ENCODE measurements around the gene HOXA9.

HOXA9 gene

DNA sequence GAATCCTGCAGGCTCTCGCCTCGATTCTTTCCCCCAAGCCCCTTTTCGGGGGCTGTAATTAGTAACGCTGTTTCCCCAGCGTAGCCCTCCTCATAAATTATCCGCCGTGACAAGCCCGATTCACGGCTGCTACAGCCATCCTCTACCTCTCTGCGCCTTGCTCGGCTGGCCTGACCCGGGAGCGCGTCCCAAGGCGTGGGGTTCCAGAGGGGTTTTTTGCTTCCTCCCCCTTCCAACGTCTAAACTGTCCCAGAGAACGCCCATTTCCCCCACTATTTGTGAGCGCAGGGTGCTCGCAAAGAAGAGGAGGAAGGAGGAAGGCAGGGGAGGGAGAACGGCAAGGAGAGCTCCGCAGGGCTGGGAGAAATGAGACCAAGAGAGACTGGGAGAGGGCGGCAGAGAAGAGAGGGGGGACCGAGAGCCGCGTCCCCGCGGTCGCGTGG, 22.7 kb downstream of the HOXA9 start:
- no peak for DNase-seq
- ATAC-seq: no peak

DNA sequence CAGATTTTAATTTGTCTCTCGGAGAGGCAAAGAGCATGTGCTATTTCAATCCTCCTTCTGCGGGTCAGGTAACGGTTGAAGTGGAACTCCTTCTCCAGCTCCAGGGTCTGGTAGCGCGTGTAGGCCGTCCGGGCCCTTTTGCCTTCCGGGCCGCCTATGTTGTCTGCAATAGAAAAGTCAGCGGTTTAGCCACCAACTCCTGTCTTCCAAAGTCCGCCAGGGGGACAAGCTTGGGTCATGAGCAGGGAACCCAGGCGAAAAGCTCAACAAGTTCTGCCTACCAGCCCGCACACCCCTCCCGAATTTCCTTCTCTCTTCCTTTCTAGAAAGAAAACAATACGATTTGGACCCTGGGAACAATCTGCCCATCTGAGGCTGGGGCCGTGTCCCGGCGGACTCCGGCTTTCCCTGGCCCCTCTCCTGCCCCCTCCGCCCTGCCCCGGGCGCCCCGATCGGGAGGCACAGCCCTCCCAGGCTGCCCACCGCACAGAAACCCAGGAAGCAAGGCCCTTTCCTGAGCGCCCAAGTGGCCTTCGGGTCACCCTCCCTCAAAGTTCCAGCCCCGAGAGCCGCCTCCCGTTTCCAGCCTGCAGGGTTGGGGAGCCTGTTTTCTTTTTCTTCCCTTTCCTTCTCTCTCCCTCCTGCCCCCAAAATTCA, 23.3 kb downstream of the HOXA9 start:
- ATAC-seq (no peak), DNase-seq (no peak)

DNA sequence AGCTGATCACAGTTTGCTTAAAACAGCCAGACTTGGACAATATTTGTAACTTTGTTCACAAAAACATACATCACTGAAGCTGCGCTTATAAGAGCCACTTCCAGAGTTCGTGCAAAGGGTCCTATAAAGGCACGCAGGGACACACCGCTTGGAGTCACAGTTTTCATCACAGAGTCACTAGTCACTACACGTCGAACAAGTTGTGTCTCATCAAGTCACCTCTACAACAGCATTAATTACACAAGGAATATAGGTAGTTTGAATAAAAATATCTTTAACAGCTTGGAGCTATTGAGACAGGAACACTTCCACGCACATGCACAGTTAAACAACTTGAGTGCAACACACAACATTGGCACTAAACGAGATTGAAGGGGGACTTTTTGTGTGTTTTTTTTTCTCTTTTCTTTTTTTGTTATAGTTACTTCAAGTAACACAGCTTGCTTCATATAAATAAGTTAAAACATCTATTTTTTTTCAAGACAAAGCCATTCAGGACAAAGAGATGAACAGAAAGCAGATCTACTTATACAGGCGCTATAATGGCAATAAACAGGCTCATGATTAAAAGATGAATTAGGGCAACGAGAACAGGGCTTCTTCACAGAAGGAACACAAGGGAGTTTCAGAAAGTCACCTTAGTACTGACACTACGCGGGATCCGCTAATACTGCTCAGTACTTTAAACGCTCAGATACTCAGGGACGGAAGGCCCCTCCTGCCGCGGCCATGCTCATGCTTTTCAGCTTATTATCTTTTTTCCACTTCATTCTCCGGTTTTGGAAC, 24.0 kb downstream of the HOXA9 start:
- ATAC-seq (no peak), DNase-seq (no peak)

DNA sequence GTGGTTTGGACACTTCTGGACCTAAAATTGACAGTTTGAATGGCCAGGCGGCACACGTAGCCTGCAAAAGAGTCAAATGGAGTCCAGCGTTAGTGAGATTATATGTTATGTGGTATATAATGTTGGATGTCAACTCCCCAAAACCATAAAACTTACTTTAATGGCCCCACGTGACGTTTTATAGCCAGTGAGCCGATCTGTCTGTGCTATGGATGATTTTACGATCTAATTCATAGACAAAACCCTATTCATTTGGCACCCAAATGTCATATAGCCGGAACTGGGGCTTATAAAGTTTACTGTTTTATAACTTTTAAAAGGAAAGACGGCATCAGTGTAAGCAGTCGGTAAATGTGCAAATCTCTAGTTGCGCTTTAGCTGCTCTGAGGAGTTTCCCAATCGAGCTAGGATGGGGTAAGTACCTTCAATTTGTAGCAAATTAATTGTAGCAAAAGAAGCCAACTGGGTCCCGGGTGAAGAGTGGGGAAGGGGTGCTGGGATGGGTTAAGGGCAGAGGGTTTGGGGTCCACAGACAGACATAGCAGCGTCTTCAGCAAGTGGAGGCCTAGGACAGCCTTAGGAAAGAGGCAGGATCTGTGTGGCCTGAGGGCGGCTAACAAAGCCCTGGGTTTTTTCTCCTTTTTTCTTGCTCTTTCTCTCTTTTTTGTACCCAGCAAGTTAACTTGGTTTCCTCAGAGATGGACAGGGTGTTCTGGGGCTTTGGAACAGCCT, 25.0 kb downstream of the HOXA9 start:
- DNase-seq: no peak
- no peak for ATAC-seq

DNA sequence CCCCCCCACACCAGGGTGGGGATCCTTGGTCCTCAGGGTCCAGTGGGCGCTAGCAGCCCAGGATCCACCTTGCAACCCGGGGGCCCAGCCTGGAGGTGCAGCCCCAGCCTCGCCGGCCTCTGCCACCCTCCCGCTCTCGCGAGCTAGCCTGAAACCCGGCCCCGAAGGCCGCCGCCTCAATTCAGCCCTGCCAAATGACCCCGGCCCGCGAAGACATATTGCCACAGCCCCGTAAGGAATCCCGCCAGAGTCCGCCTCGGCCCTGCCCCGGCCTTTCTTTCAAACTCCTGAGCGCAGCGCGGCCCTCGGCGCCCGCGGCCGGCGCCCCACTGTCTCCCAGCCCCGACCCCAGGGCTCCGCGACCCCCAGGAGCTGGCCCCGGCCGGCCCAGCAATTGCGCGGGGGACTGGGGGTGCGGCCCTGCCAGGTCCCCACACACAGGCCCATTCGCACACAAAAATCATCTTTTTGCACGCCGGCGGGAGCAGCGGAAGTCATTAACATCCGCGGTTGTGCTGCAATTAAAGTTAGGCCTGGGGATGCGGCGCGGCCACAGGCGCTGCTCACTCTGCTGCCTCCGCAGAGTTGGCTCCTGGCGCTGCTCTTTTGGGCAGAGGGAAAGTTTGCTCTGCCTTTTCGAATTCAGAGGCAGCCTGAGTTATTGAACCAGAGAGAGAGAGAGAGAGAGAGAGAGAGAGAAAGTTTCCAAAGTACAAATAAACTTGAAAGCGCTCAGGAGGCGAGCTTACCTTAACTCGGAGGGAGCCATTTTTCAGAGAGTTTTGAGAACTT, 25.8 kb downstream of the HOXA9 start:
- ATAC-seq (no peak), DNase-seq (no peak)

DNA sequence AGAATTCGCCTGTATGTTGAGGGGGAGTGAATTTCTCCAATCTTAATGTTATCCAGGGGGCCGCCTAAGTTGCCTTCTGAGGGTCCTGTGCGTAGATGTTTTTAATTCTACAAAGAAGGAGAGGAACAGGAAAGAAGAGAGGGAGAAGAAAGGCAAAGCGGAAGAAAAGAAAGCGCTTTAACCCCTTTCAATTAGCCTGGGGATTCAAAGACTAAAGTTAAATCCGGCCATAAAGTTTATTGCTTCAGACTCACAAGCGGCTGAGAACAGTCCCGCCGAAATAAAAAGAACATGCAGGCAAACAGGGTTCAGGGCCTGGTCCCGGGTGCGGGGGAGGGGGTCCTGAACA, 26.4 kb downstream of the HOXA9 start:
- no peak for DNase-seq
- ATAC-seq: no peak

DNA sequence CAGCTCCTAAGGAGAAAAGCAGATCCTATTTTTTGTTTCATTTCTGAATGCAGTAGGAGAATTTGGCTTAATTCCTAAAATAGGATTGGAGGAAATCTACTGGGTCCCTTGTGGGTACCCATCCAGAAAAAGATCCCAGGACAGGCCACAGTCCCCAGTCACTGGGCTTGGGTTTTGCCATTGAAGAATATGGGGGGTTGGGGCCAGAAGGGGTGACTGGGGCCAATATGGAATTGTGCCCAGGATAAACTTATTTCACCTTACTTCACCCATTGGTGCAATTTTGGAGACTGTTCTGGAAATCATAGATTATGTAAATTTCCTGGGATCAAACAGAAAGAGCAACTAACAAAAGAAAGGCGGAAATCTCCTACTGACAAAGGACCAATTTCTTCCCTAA, 26.9 kb downstream of the HOXA9 start:
- ATAC-seq (no peak), DNase-seq (no peak)

DNA sequence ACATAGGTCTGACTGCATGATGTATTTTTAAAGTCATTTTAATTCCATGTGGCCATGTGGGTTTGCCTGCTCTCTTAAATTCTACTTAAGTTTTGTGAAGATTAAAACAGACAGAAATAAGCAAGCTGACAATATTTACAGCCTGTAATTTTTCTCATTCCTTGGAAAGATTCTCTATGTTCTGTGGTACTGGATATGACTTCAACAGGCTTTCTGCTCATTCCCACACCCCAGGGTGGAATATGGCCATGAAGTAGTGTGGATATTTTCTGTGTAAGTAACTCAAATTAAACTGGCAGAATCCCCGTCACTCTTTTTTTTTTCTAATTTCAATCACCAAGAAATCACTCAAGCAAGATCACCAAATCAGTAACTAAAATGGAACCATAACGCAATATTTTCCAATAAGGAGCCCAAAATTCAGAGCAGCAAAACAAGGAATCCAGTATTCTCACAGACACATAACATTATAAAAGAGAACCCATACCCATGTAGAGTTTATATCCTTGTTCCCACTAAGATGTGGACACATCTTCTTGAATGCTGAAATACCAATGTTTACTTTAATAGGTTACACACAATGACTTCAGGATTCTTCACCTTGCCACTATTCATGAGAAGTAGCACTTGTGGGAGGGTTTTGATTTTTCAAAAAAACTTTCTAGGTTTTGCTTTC, 27.6 kb downstream of the HOXA9 start:
- ATAC-seq (no peak), DNase-seq (no peak)

DNA sequence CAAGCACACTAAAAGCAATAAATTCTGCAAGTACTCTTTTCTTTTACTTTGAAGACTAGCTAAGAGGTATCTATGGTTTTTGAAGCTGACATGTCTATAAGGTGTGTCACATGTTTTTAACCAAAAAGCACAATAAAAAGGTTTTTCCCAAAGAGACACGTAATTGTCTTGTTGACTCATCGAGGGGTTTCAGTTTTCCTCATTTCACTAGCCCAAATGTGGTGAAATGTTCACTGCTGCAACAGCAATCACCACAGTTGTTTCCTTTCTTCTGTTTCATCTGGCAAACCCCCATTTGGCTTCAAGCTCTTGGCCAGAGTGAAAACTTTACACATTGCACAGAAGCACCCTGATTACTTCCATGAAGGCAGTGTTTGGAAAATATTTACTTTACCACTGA, 30.9 kb downstream of the HOXA9 start:
- ATAC-seq (peak; percentile 76), DNase-seq (no peak)

DNA sequence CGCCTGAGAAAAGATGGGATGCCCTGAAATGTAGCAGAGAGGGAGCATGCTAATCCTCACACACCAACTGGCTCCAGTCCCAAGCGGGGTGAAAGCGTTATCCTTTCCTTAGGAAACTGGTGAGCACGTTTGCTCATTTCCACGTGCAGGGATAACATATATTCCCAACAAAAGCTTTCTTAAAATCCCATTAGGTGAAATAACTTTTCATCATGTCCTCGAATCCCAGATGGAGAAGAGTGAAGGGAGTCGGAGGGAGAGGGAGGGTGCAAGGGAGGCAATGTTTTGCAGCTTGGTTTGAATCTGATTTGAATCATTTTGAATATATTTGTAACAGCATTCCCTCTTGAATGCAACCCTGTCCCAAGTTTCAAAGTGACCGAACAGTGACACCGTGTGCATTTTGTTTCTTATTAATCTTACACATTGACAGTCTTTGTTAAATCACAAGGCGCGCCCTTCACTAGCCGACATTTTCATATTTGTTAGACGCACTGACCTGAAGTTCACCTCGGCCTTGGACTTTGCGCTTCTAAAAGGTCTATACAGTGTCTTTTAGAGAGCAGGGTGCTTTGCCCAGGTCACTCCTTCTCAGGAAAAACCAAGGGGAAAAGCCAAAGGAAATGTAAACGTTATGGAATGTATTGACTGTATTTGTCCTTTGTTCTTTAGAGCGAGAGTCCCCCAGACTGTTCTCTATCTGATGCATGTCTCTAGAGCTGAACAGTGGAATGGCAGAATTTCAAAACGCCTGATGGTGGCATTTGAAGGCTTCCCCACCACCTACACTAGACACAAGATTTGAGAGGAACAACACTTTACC, 31.7 kb downstream of the HOXA9 start:
- DNase-seq (no peak), ATAC-seq (no peak)

DNA sequence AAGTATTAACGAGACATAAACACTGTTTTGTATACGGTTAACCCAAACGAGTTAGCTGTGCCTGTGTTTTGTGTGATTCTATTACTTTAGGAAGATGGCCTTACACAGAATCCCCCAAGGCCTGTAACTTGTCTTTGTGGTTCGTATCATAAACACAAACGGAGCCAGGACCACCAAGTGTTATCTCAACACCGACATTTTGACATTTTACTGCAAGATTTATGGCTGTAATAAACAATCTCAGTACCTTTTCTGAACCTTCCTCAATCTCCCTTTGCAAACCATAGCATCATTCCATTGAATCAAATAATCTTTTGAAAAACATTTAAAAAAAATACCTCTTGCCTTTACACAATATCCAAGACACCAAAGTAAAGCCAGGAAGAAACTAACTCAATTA, 32.4 kb downstream of the HOXA9 start:
- DNase-seq (no peak), ATAC-seq (no peak)

DNA sequence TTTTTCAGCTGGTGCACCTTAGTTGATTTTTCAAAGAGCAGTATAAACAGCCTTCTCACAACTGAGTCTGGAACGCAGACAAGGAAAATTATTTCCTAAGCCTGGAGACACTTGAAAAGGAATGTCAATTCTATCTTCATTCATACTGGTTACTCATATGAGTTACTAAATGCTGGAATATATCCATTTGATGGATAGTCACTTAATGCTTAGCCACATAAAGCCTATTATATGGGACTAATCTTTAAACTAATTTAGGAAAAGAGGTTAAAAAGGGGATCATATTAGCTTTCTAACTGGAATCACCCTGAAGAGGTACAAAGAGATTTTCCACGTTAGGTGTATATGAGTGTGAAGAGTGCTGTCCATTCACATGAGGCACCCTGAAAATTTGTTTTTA, 33.1 kb downstream of the HOXA9 start:
- ATAC-seq (no peak), DNase-seq (no peak)

DNA sequence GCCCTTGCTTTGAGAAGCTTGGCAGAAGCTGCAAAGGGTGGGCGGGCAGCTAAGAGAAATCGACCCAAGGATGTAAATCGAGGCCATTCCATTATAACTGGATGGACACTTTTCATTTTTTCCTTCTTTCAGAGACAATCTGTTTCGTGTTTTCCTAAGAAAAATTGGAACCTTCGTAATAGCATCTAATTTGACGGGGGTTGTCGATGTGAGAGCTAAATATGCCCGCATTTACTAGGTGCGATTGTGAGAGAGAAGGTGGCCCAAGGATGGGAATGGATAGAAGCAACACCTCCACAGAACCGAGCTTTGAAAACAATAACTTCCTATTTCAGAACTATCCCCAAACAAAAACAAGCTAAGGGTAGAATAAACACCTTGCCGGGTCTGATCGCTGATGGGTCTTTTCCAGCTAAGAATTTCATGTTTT, 33.9 kb downstream of the HOXA9 start:
- no peak for DNase-seq

DNA sequence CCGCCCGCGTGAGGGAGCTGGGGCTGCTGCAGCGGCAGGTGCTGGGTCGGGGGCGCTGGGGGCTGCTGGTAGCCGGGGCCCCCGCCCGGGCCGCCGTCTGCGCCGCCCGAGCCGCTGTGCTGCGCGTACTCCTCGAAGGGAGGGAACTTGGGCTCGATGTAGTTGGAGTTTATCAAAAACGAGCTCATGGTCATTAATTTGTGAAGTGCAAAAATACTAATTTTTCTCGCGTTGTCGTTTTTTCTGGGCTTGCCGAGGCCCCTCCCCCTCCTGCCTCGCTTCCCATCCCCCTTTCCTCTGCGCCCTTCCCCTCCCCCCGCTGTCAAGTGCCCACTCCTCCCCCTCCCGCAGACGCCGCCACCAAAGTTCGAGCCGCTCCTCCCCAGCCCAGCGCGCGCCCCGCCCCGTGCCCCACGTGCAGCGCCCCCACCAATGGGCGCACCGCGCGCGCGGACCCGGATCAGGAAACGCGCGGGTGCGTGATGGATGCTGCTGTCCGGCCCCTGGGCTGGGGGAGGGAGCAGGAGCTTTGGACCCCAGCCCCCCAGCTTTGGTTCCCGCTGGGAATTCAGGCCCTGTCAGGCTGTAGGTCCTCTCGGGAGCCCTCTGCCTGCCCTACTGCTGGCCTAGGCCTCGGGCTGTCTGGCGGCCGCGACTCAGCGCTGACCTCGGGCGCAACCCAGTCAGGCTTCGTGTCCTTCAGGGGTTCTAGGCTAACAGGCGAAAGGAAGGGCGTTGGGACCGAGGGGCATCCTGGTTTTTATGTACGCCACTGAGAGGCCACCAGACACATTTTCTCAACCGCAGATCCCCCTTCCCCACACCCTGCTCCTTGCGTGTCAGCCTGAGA, 34.6 kb downstream of the HOXA9 start, which contains the start of gene HOXA4:
Gene HOXA4 (minus strand): TSS at position 218 of the 850 bp plus-strand sequence. CDS start 24 bp downstream, at position 194.
- DNase-seq (peak; percentile 81), ATAC-seq (peak; percentile 87)

More for the DNA sequence above, 33.9 kb downstream of the HOXA9 start:
- no peak for ATAC-seq

DNA sequence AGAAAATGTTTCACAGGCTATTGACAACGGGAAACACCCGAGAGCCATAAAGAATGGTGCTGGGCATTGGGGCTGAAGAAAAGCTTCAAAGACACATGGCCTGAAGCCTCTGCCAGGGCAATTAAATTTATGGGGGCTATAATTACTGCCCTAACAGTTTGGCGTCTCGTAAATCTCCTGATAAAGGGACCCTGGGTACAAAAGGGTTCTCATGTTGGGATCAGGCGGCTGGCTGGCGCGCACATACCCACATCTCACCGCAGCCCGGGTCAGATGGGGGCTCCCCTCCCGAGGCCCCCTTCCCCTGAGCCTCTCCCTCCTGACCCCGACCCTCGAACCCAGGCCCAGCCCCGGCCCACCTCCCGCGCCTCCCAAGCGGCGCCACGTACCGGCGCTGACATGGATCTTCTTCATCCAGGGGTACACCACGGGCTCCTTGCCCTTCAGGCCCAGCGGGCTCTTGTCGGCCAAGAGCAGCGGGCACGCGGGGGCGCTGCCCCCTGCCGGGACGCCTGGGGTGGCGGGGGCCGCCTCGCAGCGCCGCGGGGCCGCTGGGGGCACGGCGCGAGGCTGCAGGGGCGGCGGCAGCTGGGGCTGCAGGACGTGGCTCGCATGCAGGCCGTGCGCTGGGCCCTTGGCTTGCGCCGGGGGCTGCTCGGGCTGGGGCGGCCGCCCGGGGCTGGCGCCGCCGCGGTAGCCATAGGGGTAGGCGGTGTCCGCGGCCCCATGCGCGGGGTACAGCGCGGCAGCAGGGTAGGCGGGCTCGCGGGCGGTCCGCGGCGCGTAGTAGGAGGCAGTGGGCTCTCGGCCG, 35.4 kb downstream of the HOXA9 start:
- DNase-seq: no peak

DNA sequence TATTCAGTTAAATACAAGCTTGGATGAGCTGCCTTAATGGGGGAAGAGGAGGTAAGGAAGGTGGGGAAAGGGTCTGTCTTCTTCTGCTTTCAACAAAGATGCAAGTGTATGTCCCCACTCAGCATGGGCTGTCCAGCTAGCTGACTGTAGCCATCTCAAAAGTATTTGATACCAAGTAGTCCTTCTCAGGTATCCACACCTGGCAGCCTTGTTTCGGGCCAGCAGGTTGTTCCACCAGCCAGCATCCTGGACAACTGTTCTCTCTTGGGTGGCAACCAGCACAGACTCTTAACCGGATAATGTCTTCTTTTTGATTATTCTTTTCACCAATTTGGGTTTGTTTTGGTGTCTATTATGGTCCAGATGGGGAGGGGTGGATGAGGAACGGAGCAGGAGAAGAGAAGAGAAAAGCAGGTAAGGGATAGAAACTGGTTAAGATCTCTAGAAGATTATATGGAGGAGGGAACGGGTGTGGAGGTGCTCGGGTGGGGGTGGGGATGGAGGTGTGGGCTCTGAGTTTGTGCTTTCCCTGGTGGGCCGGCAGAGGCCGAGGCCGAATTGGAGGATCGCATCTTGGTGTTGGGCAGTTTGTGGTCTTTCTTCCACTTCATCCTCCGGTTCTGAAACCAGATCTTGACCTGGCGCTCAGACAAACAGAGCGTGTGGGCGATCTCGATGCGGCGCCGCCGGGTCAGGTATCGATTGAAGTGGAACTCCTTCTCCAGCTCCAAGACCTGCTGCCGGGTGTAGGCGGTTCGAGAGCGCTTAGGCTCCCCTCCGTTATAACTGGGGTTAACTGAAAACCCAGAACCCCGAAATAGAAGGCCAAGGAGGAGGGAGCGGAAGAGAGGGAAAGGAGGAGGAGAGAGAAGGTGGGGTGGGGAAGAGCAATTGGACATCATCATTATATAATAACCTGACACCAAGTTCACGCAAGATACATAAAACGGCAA, 36.3 kb downstream of the HOXA9 start:
- ATAC-seq: no peak
- no peak for DNase-seq

More for the DNA sequence above, 35.4 kb downstream of the HOXA9 start:
- ATAC-seq: no peak

DNA sequence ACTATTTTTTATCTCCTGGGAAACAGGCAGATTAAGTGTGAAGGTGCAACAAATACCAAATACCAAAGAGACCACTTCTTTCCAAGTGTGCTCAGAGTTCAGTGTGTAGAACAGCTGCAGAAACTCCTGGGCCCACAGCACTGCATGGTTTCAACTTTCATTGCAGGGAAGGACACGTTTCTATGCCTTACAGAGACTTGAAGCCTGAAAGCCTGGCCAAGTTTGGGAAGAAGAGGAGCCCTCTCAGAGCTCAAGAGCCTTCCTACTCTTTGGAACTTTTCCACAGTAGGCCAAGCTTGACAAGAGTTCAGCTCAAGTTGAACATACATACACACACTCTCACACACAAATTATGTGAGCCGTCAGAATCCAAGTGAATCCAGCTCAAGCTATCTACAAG, 37.3 kb downstream of the HOXA9 start:
- DNase-seq: no peak

More for the DNA sequence above, 37.3 kb downstream of the HOXA9 start:
- ATAC-seq: no peak
